ENCODE measurements around the gene ADRA2C.

ADRA2C gene

DNA sequence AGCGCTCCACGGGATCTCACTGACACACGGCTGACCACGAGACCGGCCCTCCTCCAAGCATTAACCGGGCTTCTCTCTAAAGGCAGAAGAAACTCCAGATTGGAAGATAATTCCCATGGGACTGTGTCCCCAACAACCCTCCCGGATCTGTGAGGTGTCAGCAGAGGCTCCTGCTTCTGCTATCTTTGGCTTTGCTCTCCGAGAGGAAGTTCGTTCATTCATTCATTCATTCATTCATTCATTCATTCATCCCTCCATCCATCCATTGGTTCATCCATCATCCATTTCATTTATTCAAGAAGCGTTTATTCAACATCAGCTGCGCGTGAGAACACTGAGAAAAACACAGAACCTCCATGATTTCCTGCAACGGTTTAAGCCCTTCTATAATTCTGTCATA, 11.5 kb downstream of the ADRA2C start:
- no peak for DNase-seq

DNA sequence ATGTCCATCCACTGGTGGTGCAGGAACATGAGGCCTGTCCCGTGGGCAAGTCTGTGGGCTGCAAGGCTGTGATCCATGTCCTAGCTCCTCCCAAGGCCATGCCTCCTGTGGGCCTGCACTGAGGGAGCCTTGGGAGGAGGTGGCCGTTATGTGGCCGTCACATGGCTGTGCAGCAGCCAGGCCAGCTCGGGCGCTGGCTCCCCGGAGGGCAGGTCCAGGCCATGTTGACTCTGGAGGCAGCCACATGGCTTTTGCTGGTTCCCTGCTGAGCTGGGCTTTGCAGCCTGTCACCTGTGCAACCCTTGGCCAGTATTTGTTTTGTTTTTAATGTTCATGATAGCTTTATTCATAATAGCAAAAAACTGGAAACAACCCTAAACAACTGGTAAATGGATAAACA, 13.3 kb downstream of the ADRA2C start:
- DNase-seq = no peak

DNA sequence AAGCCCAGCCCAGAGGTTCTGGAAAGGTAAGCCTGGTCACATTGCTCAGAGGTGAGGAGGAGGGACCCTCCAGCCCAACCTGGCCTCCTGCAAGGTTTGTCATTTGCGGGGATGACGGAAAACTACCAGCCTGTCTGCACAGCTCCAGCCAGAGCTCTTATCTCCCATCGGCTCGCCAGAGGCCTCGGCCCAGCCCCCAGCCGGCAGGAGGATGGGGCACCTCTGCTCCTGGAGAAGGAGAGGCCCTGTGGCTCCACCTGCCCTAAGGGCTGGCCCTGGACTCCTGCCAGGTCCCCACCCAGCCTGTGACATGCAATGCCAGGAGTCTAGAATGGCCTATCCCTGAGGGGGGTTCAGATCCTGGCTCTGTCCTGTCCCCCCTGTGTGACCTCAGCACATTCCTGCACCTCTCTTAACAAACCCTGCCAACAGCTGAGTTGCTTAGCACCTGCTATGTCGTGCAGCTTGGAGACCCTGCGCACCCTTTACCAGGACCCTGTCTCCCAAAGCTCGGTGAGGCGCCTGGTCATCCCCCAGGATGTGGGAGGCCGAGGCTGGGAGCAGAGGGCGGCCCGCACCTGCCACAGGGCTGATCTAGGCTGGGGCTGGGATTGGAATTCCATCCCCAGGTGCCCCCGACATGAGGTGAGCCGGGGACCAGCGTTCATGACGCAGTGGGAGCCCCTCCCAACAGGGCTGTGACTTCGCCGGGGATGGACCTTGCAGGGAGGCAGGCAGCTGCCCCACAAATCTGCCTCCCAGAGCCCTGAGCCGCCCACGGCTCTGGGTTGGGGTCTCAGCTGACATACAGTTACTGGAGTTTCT, 14.4 kb downstream of the ADRA2C start:
- DNase-seq = no peak

DNA sequence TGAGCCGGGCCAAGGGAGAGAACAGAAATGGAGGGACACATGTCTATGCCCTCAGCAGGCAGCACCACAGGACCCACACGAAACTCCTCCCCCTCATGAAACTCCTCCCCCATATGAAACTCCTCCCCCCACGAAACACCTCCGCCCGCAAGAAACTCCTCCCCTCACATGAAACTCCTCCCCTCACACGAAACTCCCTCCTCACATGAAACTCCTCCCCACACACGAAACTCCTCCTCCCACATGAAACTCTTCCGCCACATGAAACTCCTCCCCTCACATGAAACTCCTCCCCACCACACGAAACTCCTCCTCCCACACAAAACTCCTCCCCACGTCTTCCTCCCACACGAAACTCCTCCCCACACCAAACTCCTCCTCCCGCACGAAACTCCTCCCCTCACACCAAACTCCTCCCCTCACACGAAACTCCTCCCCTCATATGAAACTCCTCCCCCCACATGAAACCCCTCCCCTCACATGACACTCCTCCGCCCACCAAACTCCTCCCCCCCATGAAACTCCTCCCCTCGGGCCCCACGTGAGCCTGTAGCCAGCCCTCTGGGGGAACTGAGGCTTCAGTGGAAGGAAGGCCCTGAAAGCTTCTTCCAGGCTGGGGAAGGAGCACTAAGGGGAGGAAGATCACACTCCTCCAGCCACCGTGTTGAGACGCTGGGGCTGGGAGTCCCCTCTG, 15.2 kb downstream of the ADRA2C start:
- DNase-seq = no peak

GRCh38 chr4:3781997-3782930, 16.1 kb downstream of the ADRA2C start:
- no peak for DNase-seq

DNA sequence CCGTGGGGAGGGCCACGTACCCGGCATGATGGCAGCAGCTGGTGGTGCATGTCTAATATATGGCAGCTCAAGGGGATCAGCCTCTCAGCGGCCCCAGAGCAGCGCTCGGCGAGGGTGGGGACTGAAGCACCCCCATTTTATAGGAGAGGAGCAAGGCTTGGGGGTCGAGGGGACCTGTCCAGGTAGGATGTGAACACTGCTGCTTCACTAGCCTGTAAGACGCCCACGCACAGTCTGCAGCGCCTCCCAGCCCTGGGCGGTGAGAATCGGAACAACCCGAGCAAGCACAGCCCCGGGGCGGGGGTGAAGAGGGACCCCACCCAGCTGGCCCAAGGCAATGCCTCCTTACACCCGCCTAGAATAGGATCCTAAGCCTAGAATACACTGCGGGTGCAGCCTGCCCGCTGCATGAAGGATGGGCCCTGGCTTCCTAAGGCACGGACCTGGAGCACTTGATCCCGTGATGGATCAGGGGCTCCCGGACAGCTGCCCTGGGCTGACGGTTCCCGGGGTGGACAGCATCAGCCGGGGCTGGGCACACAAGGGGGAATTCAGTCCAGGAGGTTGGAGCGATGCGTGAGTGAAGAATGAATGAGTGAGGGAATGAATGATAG, 17.6 kb downstream of the ADRA2C start:
- no peak for DNase-seq

DNA sequence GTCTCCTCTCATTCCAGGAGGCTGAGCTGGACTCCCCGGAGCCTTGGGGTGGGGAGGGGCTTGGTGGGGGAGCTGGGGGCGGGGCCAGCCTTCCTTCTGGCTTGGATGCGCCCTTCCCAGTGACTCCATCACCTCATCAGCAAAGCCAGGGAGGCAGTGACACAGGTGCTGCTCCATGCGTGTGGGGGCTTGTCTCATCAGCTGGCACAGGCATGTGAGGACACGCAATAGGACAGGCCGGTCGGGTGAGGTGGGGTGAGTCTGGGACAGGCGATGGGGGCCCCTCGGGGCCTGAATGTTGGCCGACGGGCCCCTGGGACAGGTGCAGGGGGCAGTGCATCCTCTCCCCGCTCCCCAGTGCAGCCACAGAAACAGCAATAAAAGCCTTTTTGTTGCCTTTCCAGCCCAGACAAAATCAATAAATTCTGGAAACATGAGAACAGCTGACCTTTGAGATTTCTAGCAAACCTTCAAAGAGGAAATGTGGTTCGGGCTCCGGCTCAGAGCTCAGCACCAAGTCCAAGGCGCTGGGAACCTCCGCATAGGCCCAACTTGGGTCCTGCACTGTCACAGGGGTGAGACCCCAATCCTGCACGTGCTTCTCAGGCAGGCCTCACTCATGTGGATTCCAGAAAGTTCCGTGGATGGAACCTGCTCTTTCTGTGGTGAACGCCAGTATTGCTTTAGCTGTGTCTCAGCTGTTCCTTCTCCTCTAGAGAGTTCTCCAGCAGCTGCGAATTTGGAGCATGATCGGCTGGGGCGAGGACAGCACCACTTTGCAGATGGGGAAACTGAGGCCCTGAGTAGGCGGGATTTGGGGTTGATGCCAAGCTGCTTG, 18.5 kb downstream of the ADRA2C start:
- DNase-seq = no peak

- no peak for DNase-seq
These were observed 19.0 kb downstream of the ADRA2C start for GRCh38 chr4:3785292-3785565.

- no peak for DNase-seq
These were observed 20.1 kb downstream of the ADRA2C start for GRCh38 chr4:3786196-3786869.

DNA sequence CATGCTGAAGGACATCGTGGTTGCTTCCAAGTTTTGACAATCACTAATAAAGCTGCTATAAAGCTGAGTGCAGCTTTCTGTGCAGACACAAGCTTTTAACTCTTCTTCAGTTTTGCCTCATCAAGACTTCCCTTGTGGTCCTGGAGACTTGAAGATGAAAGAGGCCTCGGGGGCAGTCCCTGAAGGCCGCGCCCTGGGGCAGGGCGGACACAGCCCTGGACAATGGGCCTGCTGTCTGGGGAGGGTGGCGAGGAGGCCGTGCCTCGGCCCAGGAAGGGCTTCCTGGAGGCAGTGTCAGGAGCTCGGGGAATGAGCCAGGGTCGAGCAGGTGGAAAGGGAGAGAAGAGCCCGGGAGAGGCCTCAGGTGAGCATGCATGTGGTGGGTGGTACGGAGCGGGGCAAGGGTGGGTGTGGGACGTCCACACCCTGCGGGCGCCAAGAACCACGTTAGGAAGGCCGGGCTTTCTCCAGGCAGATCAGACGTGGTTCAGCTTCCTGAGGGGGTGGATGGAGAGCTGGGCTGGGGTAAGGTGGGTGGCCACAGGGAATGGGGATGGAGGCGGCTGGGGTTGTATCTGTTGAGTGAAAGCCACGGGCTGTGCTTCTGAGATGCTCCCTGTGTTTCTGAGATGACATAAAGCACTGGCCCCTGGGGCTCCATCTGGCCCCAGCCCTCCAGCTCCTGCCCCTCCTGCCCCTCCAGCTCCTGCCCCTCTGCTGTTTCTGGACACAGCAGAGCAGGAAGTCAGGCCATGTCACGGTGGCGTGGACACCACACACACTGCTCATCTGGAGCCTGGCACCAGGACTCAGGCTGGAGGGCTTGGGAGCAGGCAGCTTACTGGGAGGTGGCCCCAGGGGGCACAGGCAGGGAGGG, 21.5 kb downstream of the ADRA2C start:
- no peak for DNase-seq

DNA sequence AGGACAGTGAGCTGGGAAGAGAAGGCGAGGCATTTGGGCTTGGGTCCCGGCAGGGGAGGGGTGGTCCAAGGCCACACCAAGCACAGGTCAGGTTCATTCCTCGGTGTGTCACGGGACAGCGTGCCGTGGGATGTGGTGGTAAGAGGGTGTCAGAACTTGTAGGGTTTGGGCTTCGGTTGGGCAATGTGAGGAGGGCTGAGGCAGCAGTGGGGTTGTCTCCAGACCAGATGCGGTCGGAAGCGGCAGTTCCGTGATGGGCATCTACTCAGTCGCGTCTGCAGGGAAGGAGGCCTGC, 22.1 kb downstream of the ADRA2C start:
- DNase-seq = no peak

DNA sequence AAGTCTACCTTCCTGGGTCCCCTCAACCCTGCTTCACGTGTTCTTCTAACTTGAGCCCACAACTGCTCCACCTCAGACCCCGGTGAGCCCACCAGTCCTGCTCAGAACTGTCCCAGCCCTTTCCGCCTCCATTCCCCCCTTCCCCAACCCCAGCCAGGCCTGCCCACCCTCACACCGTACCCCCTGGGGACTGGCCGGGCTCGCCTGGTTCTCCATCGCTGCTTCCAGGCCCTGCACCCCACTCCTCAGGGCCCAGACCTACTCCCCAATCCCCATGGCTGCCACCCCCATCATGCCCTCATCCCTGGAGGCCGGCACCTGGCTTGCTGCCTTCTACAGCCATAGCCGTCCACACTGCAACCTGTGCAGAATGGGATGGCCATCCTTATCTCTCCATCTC, 23.4 kb downstream of the ADRA2C start:
- no peak for DNase-seq

- no peak for DNase-seq
These were observed 23.9 kb downstream of the ADRA2C start for GRCh38 chr4:3790006-3790561.

GRCh38 chr4:3791256-3791655, 25.1 kb downstream of the ADRA2C start:
- no peak for DNase-seq

- no peak for DNase-seq
These were observed 25.8 kb downstream of the ADRA2C start for GRCh38 chr4:3791910-3792542.

- no peak for DNase-seq
These were observed 26.6 kb downstream of the ADRA2C start for GRCh38 chr4:3792813-3793212.

DNA sequence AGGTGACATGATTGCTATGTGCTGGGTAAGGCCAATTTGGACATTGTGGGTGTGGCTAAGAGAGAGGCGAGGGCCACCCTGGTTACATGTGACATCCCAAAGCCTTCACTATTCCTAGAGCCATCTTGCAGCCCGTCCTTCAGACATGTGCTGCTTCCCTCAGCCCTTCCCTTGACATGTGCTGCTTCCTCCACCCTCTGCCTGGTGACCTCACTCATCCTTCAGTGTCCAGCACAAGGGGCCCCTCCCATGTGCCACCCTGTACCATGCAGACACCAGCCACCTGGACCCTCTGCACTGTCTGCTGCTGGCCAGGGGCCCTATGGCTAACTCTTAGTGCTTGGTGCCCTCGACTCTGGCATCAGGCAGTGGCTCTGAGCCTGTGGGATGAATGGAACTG, 27.4 kb downstream of the ADRA2C start:
- no peak for DNase-seq

DNA sequence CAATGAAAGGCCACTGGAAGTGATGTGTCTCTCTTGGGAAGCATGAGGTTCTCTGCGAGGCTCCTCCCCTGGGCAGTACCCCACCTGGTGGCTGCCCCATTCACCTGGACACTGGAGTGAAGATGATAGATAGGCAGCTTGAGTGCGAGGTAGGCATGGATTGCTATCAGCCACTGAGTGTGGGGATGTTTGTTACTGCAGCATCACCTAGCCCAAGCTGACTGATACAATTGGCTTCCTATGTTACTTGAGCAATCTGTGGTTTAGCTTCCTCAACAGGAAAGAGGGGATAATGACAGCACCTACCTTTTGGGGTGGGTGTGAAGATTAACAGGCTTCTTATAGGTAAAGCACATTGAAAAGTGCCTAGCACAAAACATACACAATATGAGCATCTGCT, 30.8 kb downstream of the ADRA2C start:
- DNase-seq = no peak

GRCh38 chr4:3797831-3798790, 31.9 kb downstream of the ADRA2C start:
- no peak for DNase-seq
